AG04450 (cell line): ENCODE measurements around the gene PLA2G7. TPM values are rescaled to one million over a fixed set of nuclear protein-coding genes. Genes with fewer than 3 reads are reported as not detected.

Experiments
- CTCF ChIA-PET: fragments of 300-600, 350-600 bp; formaldehyde crosslinking; extraction: SDS; loops from one replicate; lab custom pipeline; 2022; ENCODE audit warnings: antibody characterized with exemption, inconsistent platforms; lab: Charles Lee
- POLR2A ChIA-PET: fragments of 350-600 bp; formaldehyde crosslinking; extraction: SDS; loops from one replicate; lab custom pipeline; 2021; ENCODE audit warnings: antibody characterized with exemption, inconsistent platforms; lab: Yijun Ruan, JAX
- DNase-seq: peaks from one replicate; pipeline ENCODE4 v3.0.0-alpha.2; 2011; ENCODE audit warnings: low read depth, low spot score
- H3K27ac ChIP-seq: one replicate; pipeline ENCODE4 v1.5.1; 2012; ENCODE audit warnings: low read depth, low read length, control low read depth
- H3K27me3 ChIP-seq: one replicate; pipeline ENCODE4 v1.6.0; 2012; ENCODE audit warnings: low read length; ENCODE audit not compliant: control insufficient read depth, insufficient read depth
- H3K4me3 ChIP-seq: 2 replicates; pipeline ENCODE4 v1.5.1; 2011; ENCODE audit warnings: mild to moderate bottlenecking, low read depth, low read length, control low read depth
- H3K9me3 ChIP-seq: 2 replicates; pipeline ENCODE4 v1.5.1; 2012; ENCODE audit warnings: low read length; ENCODE audit not compliant: control insufficient read depth, insufficient read depth
- CTCF ChIP-seq: IDR thresholded peaks from 2 replicates; pipeline ENCODE4 v1.5.1; 2011; ENCODE audit warnings: low read depth, low read length, control low read depth, inconsistent platforms
- polyA plus RNA-seq: library from polyadenylated mRNA; depleted of rRNA; stranded (reverse); fragments of >200 nt; gene quantifications from 2 replicates; pipeline ENCODE4 v1.2.3, GENCODE V29; 2011

Gene PLA2G7
- polyA plus RNA-seq, 1 experiment, result not detected

GRCh38 chr6:46684771-46685170 is 50.4 kb downstream of the PLA2G7 start:
- TF ChIP-seq CTCF, result no peak
- DNase-seq, result no peak
- POLR2A ChIA-PET, result no interaction called here
- peaks cover 18% of the 10 kb centered on the region for H3K9me3 ChIP-seq
- no peaks in the 10 kb centered on the region for H3K27me3 ChIP-seq
- CTCF ChIA-PET, result interaction anchor here (0.6 to 0.7 kb wide), 2 partner anchors 287 to 464 kb away, joined by 3 to 4 read pairs; no protein-coding TSS in a partner anchor
- H3K4me3 ChIP-seq, result no peak overlapping the region
- no peak overlapping the region for H3K27ac ChIP-seq

- DNase-seq, result no peak
- no peaks in the 10 kb centered on the region for H3K27me3 ChIP-seq
- H3K9me3 ChIP-seq, result no peaks in the 10 kb centered on the region
- CTCF ChIA-PET, result interaction anchor here (0.8 to 1.2 kb wide), 2 partner anchors 9 to 22 kb away, joined by 3 to 5 read pairs; no protein-coding TSS in a partner anchor
- POLR2A ChIA-PET, result no interaction called here
- H3K4me3 ChIP-seq, result no peak overlapping the region
- no peak overlapping the region for H3K27ac ChIP-seq
- TF ChIP-seq CTCF, result peak; percentile 31
These were observed 57.9 kb downstream of the PLA2G7 start for GRCh38 chr6:46677314-46677654.

- H3K27me3 ChIP-seq, result no peaks in the 10 kb centered on the region
- no peak for TF ChIP-seq CTCF
- no peak for DNase-seq
- H3K27ac ChIP-seq, result no peak overlapping the region
- H3K9me3 ChIP-seq, result no peaks in the 10 kb centered on the region
- ChIA-PET CTCF (interaction anchor here (1.2 kb wide), 1 partner anchor 22 kb away, joined by 3 read pairs; no protein-coding TSS in a partner anchor), POLR2A (no interaction called here)
- no peak overlapping the region for H3K4me3 ChIP-seq
These were observed 58.4 kb downstream of the PLA2G7 start for GRCh38 chr6:46676604-46677313.

- CTCF ChIA-PET, result no interaction called here
- no peaks in the 10 kb centered on the region for H3K27me3 ChIP-seq
- no peak overlapping the region for H3K27ac ChIP-seq
- no peaks in the 10 kb centered on the region for H3K9me3 ChIP-seq
- no peak for DNase-seq
- POLR2A ChIA-PET, result no interaction called here
- no peak for TF ChIP-seq CTCF
- no peak overlapping the region for H3K4me3 ChIP-seq
These were observed 60.8 kb downstream of the PLA2G7 start for GRCh38 chr6:46674410-46674809.

GRCh38 chr6:46667377-46667776 is 67.8 kb downstream of the PLA2G7 start:
- Histone ChIP-seq H3K4me3 (no peak overlapping the region), H3K27me3 (no peaks in the 10 kb centered on the region), H3K9me3 (no peaks in the 10 kb centered on the region), H3K27ac (no peak overlapping the region)
- no peak for DNase-seq
- POLR2A ChIA-PET, result no interaction called here
- TF ChIP-seq CTCF, result no peak
- CTCF ChIA-PET, result no interaction called here
